Spinal cord (tissue), 10 donors: Measurements from ENCODE around the gene EFL1. TPM values are rescaled to one million over a fixed set of nuclear protein-coding genes. Genes with fewer than 3 reads are reported as not detected.
"Not testable (repeated sequence)": the region's sequence is repeated elsewhere in the genome, so short reads cannot be mapped to it uniquely, and the experiment has no call there.

Experiments
- DNase-seq, 6 donors: peaks; one replicate each; pipeline versions ENCODE4 v3.0.0 to v3.0.0-alpha.2; 2013 to 2015; ENCODE audit warnings: low spot score in 6 of 6, low read depth in 4 of 6
- H3K27ac ChIP-seq: one replicate; pipeline ENCODE4 v1.5.1; 2013; ENCODE audit warnings: low read depth, low read length, control low read depth
- H3K27me3 ChIP-seq: one replicate; pipeline ENCODE4 v1.6.1; 2013; ENCODE audit warnings: low read length; ENCODE audit not compliant: control insufficient read depth, insufficient read depth
- H3K36me3 ChIP-seq: one replicate; pipeline ENCODE4 v1.6.1; 2013; ENCODE audit warnings: low read length; ENCODE audit not compliant: control insufficient read depth, insufficient read depth
- H3K4me1 ChIP-seq: one replicate; pipeline ENCODE4 v1.6.1; 2013; ENCODE audit warnings: low read length; ENCODE audit not compliant: control insufficient read depth, insufficient read depth
- H3K4me3 ChIP-seq: one replicate; pipeline ENCODE4 v1.5.1; 2013; ENCODE audit warnings: low read depth, low read length, control low read depth
- H3K9me3 ChIP-seq: one replicate; pipeline ENCODE4 v1.6.1; 2013; ENCODE audit warnings: low read length; ENCODE audit not compliant: control insufficient read depth, insufficient read depth
- WGBS: methylation state at CpG from one replicate; pipeline ENCODE4 v1.1.5; 2013; ENCODE audit warnings: missing lambda C conversion rate; ENCODE audit not compliant: insufficient coverage; 5-methylcytosine and 5-hydroxymethylcytosine counted together
- polyA plus RNA-seq, 2 donors: library from polyadenylated mRNA; unstranded; fragments of 120-200 nt; gene quantifications; one replicate each; pipeline ENCODE4 v1.2.1, GENCODE V29; 2013; ENCODE audit not compliant: insufficient read length in 2 of 2
- total RNA-seq, 2 donors: library from RNA; depleted of rRNA in 1 of 2; stranded (reverse); fragments of 120-200 nt in 1 of 2; fragments of >200 nt in 1 of 2; gene quantifications; one replicate each; pipeline versions ENCODE4 v1.2.3 to v1.2.4, GENCODE V29; 2013 to 2014
- donor health status: healthy.

The EFL1 gene
- total and polyA plus RNA-seq, 4 donors: 15.0 to 21.4 (median 18.8) TPM

GRCh38 chr15:82301296-82302016, 38.9 kb upstream of the EFL1 start:
- WGBS: 80% methylated on average over 3 of the region's 3 CpGs
- Histone ChIP-seq H3K36me3 (peaks cover 5% of the 10 kb centered on the region), H3K4me3 (no peak overlapping the region), H3K27ac (no peak overlapping the region), H3K9me3 (no peaks in the 10 kb centered on the region), H3K4me1 (peaks cover 8% of the 10 kb centered on the region), H3K27me3 (peaks cover 4% of the 10 kb centered on the region)
- DNase-seq: no peak

GRCh38 chr15:82300883-82301282, 38.3 kb upstream of the EFL1 start:
- H3K36me3 ChIP-seq: peaks cover 5% of the 10 kb centered on the region
- no peaks in the 10 kb centered on the region for H3K9me3 ChIP-seq
- no peak overlapping the region for H3K27ac ChIP-seq
- DNase-seq: no peak
- peaks cover 4% of the 10 kb centered on the region for H3K27me3 ChIP-seq
- 91% methylated on average over 7 of the region's 7 CpGs for WGBS
- no peak overlapping the region for H3K4me3 ChIP-seq
- peaks cover 8% of the 10 kb centered on the region for H3K4me1 ChIP-seq

- not testable (repeated sequence) for H3K4me3 ChIP-seq, H3K36me3 ChIP-seq, DNase-seq, H3K27ac ChIP-seq, H3K9me3 ChIP-seq, H3K27me3 ChIP-seq, H3K4me1 ChIP-seq
- 75% methylated on average over 5 of the region's 6 CpGs for WGBS
Observed at GRCh38 chr15:82300326-82300725, 37.8 kb upstream of the EFL1 start.

GRCh38 chr15:82299511-82299914, 37.0 kb upstream of the EFL1 start:
- DNase-seq, H3K27me3 ChIP-seq, H3K9me3 ChIP-seq, H3K4me1 ChIP-seq, H3K4me3 ChIP-seq, H3K36me3 ChIP-seq, H3K27ac ChIP-seq: not testable (repeated sequence)
- WGBS: no CpG with 5 or more reads among the region's 6 CpGs

- Histone ChIP-seq H3K27me3 (peaks cover 4% of the 10 kb centered on the region), H3K4me1 (peaks cover 12% of the 10 kb centered on the region), H3K27ac (no peak overlapping the region), H3K9me3 (no peaks in the 10 kb centered on the region), H3K4me3 (no peak overlapping the region), H3K36me3 (peaks cover 5% of the 10 kb centered on the region)
- peak in 5 of 6 donors; percentile 0 to 89 (median 21) for DNase-seq
- 15% methylated on average over 44 of the region's 44 CpGs for WGBS
Observed at GRCh38 chr15:82298520-82298919, 36.0 kb upstream of the EFL1 start.

- Histone ChIP-seq H3K4me3 (no peak overlapping the region), H3K27ac (no peak overlapping the region)
Observed at GRCh38 chr15:82298032-82298431, 35.5 kb upstream of the EFL1 start.

GRCh38 chr15:82297546-82297945, 35.0 kb upstream of the EFL1 start:
- Histone ChIP-seq H3K9me3 (no peaks in the 10 kb centered on the region), H3K27ac (no peak overlapping the region), H3K4me1 (peaks cover 12% of the 10 kb centered on the region), H3K36me3 (peaks cover 5% of the 10 kb centered on the region), H3K27me3 (peaks cover 4% of the 10 kb centered on the region), H3K4me3 (no peak overlapping the region)
- WGBS: 94% methylated on average over 5 of the region's 5 CpGs
- DNase-seq: no peak

More at GRCh38 chr15:82298032-82298431, 35.5 kb upstream of the EFL1 start:
- Histone ChIP-seq H3K9me3 (no peaks in the 10 kb centered on the region), H3K27me3 (peaks cover 4% of the 10 kb centered on the region), H3K4me1 (peaks cover 12% of the 10 kb centered on the region), H3K36me3 (peaks cover 5% of the 10 kb centered on the region)
- 99% methylated on average over 5 of the region's 13 CpGs for WGBS
- no peak for DNase-seq

GRCh38 chr15:82294061-82294690, 31.6 kb upstream of the EFL1 start:
- no peaks in the 10 kb centered on the region for H3K36me3 ChIP-seq
- DNase-seq: no peak
- H3K27me3 ChIP-seq: peaks cover 4% of the 10 kb centered on the region
- WGBS: 35% methylated on average over 9 of the region's 11 CpGs
- H3K4me3 ChIP-seq: no peak overlapping the region
- H3K4me1 ChIP-seq: peaks cover 12% of the 10 kb centered on the region
- H3K9me3 ChIP-seq: no peaks in the 10 kb centered on the region
- H3K27ac ChIP-seq: no peak overlapping the region

- Histone ChIP-seq H3K4me1 (peaks cover 3% of the 10 kb centered on the region), H3K4me3 (no peak overlapping the region), H3K27ac (no peak overlapping the region), H3K36me3 (no peaks in the 10 kb centered on the region), H3K9me3 (no peaks in the 10 kb centered on the region), H3K27me3 (no peaks in the 10 kb centered on the region)
- DNase-seq: no peak
- WGBS: 84% methylated on average over 2 of the region's 5 CpGs
Observed at GRCh38 chr15:82292271-82292670, 29.7 kb upstream of the EFL1 start.

- not testable (repeated sequence) for H3K9me3 ChIP-seq, H3K4me1 ChIP-seq, H3K36me3 ChIP-seq, H3K4me3 ChIP-seq, H3K27ac ChIP-seq, DNase-seq, H3K27me3 ChIP-seq
- no CpG with 5 or more reads among the region's 2 CpGs for WGBS
Observed at GRCh38 chr15:82288202-82288601, 25.7 kb upstream of the EFL1 start.
